K562 (cell line): ENCODE results near the gene LRRFIP2. TPM values are rescaled to one million over a fixed set of nuclear protein-coding genes. Genes with fewer than 3 reads are reported as not detected.
A peak's percentile ranks its signal among the peaks of the same experiment; 100 is the strongest.

Experiments used
- ATAC-seq: fragments of 200-7000 bp; cut with Tn5 transposase; 3 replicates; pipeline ENCODE4 v1.9.1; 2020; ENCODE audit warnings: moderate library complexity
- BruUV-seq: library from RNA; stranded (reverse); fragments of 400-500 nt; replicated peaks from 2 replicates; lab custom pipeline; 2021; lab: Mats Ljungman, UMichigan
- CTCF ChIA-PET: fragments of 300-600 bp; formaldehyde crosslinking; extraction: SDS; loops from one replicate; lab custom pipeline; 2021; ENCODE audit warnings: low intra/inter-chr PET ratio; lab: Yijun Ruan, JAX
- POLR2A ChIA-PET: fragments of 300-600, 350-650 bp; sonication (Branson Sonifier 250); formaldehyde crosslinking; extraction: SDS; loops from one replicate; lab custom pipeline; 2021; ENCODE audit warnings: antibody characterized with exemption, inconsistent platforms; lab: Yijun Ruan, JAX
- DNase-seq, 4 experiments: peaks; one replicate each; pipeline versions ENCODE4 v3.0.0 to v3.0.0-alpha.2; 2011 to 2018; ENCODE audit warnings: low spot score in 3 of 4, mixed read lengths in 3 of 4; ENCODE audit errors: extremely low read depth in 1 of 4
- FAIRE-seq: peaks from 2 replicates; lab custom pipeline; 2011; peaks lifted over from hg19 to GRCh38; lab: Jason Lieb, UNC
- H2AFZ ChIP-seq: 2 replicates; pipeline ENCODE4 v1.6.0; 2011; ENCODE audit warnings: low read depth, low read length, control low read depth, inconsistent platforms
- H3K27ac ChIP-seq: fragments of 200-600 bp; 3 replicates; pipeline ENCODE4 v1.8.0; 2011; ENCODE audit warnings: low read depth, mild to moderate bottlenecking, control low read depth, inconsistent platforms, low read length, moderate library complexity, mixed read lengths; ENCODE audit errors: extremely low read depth
- H3K27me3 ChIP-seq, 2 experiments: fragments of 300-600 bp in 1 of 2; 2 replicates in 1 of 2; 3 replicates in 1 of 2; pipeline versions ENCODE4 v1.6.0 to v1.8.0; 2011; ENCODE audit warnings: inconsistent platforms in 2 of 2, low read length in 2 of 2, mild to moderate bottlenecking in 1 of 2, mixed read lengths in 1 of 2, moderate library complexity in 1 of 2; ENCODE audit not compliant: control insufficient read depth in 2 of 2, insufficient read depth in 2 of 2
- H3K36me3 ChIP-seq: fragments of 300-600 bp; 3 replicates; pipeline ENCODE4 v1.8.0; 2011; ENCODE audit warnings: mild to moderate bottlenecking, low read length, inconsistent platforms; ENCODE audit not compliant: control insufficient read depth, insufficient read depth
- H3K4me1 ChIP-seq, 2 experiments: fragments of 200-600 bp in 1 of 2; replicated peaks in 1 of 2; 2 replicates in 1 of 2; 3 replicates in 1 of 2; pipeline versions ENCODE4 v1.5.1 to v1.8.0; 2011; ENCODE audit warnings: inconsistent platforms in 2 of 2, low read length in 2 of 2, mild to moderate bottlenecking in 1 of 2, mixed read lengths in 1 of 2, moderate library complexity in 1 of 2; ENCODE audit not compliant: control insufficient read depth in 2 of 2, insufficient read depth in 2 of 2
- H3K4me2 ChIP-seq: 2 replicates; pipeline ENCODE4 v1.6.1; 2011; ENCODE audit warnings: low read length, control low read depth, inconsistent platforms, mixed read lengths; ENCODE audit not compliant: insufficient read depth
- H3K4me3 ChIP-seq: fragments of 200-600 bp; sonication (generic), shearing (Covaris generic); 2 replicates; pipeline ENCODE4 v1.5.1; 2016; ENCODE audit warnings: control low read depth, inconsistent platforms
- H3K79me2 ChIP-seq: fragments of 200-600 bp; 3 replicates; pipeline ENCODE4 v1.8.0; 2011; ENCODE audit warnings: low read length, inconsistent platforms; ENCODE audit not compliant: control insufficient read depth, insufficient read depth
- H3K9ac ChIP-seq, 2 experiments: 2 replicates each; pipeline versions ENCODE4 v1.6.0 to v1.6.1; 2011; ENCODE audit warnings: low read depth in 2 of 2, low read length in 2 of 2, control low read depth in 1 of 2, inconsistent platforms in 1 of 2, mild to moderate bottlenecking in 1 of 2, mixed read lengths in 1 of 2; ENCODE audit not compliant: insufficient read depth in 1 of 2
- H3K9me1 ChIP-seq: one replicate; pipeline ENCODE4 v1.6.0; 2011; ENCODE audit warnings: inconsistent platforms, mild to moderate bottlenecking, low read length, moderate library complexity; ENCODE audit not compliant: control insufficient read depth, insufficient read depth
- H3K9me3 ChIP-seq: replicated peaks from 2 replicates; pipeline ENCODE4 v1.5.1; 2011; ENCODE audit warnings: low read depth, low read length, inconsistent platforms; ENCODE audit not compliant: control insufficient read depth, insufficient read depth
- H4K20me1 ChIP-seq: replicated peaks from 2 replicates; pipeline ENCODE4 v1.6.1; 2011; ENCODE audit warnings: low read length, inconsistent platforms, mixed read lengths; ENCODE audit not compliant: control insufficient read depth, insufficient read depth
- C11orf30 ChIP-seq: fragments of 450-650 bp; IDR thresholded peaks from 2 replicates; pipeline ENCODE4 v1.6.1; 2016; ENCODE audit warnings: low read depth, mild to moderate bottlenecking
- FOS ChIP-seq: IDR thresholded peaks from 3 replicates; pipeline ENCODE4 v1.6.1; 2011; ENCODE audit not compliant: insufficient read length; ENCODE audit errors: extremely low read depth
- MAFF ChIP-seq: IDR thresholded peaks from 2 replicates; pipeline ENCODE4 v1.6.1; 2012; ENCODE audit warnings: low read length, improper control_type of control experiment
- PHF8 ChIP-seq: fragments of 200-600 bp; sonication (generic); IDR thresholded peaks from 2 replicates; pipeline ENCODE4 v1.6.1; 2012; ENCODE audit warnings: mixed run types, mild to moderate bottlenecking, inconsistent platforms, low read length, moderate library complexity, borderline replicate concordance
- ZNF197 ChIP-seq: fragments of 200-800 bp; sonication (Bioruptor generic); IDR thresholded peaks from 2 replicates; pipeline ENCODE4 v1.6.1; 2016; ENCODE audit warnings: low read depth, missing genetic modification characterization, missing compliant biosample characterization
- ZNF224 ChIP-seq: sonication (generic); formaldehyde crosslinking; IDR thresholded peaks from 2 replicates; pipeline ENCODE4 v1.8.0; 2022; ENCODE audit warnings: mild to moderate bottlenecking, missing genetic modification reagents
- ZNF316 ChIP-seq: fragments of 450-650 bp; IDR thresholded peaks from 2 replicates; pipeline ENCODE4 v1.6.1; 2016
- WGBS: fragments of 100-300 bp; shearing (Covaris generic); methylation state at CpG from one replicate; pipeline ENCODE4 v1.1.6; 2016; ENCODE audit warnings: low coverage, mixed read lengths; ENCODE audit not compliant: insufficient coverage; ENCODE audit errors: missing lambda C conversion rate; 5-methylcytosine and 5-hydroxymethylcytosine counted together
- in situ Hi-C: fragments of 300-500 bp; cut with MboI; formaldehyde crosslinking; loops from 4 replicates; pipeline ENCODE4 v1.15.0; 2018; ENCODE audit warnings: inconsistent platforms, mixed read lengths
- intact Hi-C: fragments of 100-400 bp; cut with micrococcal nuclease; formaldehyde crosslinking; loops from 2 replicates; pipeline ENCODE4 v1.14.2; 2022
- polyA plus RNA-seq, 8 experiments: library from polyadenylated mRNA; depleted of rRNA in 4 of 8; stranded (reverse) in 5 of 8; unstranded in 3 of 8; fragments of >200 nt; fragmentation: Nextera tagmentation in 2 of 8; fragmentation: Illumina TruSeq in 1 of 8; extraction: Ambion mirVana in 2 of 8; extraction: Trizol in 1 of 8; gene quantifications; 2 replicates each; pipeline versions ENCODE4 v1.2.1 to v1.2.3, GENCODE V29; 2011 to 2014; ENCODE audit warnings: inconsistent platforms in 1 of 8, missing spikeins in 1 of 8
- total RNA-seq, 7 experiments: library from RNA; depleted of rRNA in 6 of 7; stranded (reverse); fragments of >200 nt in 6 of 7; fragmentation: Illumina TruSeq in 2 of 7; extraction: Trizol in 2 of 7; gene quantifications; 2 replicates each; pipeline versions ENCODE4 v1.2.1 to v1.2.3, GENCODE V29; 2011 to 2021; ENCODE audit warnings: low replicate concordance in 1 of 7
- TF ChIP-seq, protein P1 (sequence below): fragments of 250-450 bp; sonication (Bioruptor Pico); IDR thresholded peaks from 2 replicates; pipeline ENCODE4 v1.5.0; 2020; ENCODE audit warnings: mild to moderate bottlenecking, borderline replicate concordance

Gene LRRFIP2
- total and polyA plus RNA-seq, 9 of the 15 experiments (the other 6 are each of a cell fraction or from before 2014, with no cell fraction given): 9.9 to 53.9 (median 42.7) TPM

DNA sequence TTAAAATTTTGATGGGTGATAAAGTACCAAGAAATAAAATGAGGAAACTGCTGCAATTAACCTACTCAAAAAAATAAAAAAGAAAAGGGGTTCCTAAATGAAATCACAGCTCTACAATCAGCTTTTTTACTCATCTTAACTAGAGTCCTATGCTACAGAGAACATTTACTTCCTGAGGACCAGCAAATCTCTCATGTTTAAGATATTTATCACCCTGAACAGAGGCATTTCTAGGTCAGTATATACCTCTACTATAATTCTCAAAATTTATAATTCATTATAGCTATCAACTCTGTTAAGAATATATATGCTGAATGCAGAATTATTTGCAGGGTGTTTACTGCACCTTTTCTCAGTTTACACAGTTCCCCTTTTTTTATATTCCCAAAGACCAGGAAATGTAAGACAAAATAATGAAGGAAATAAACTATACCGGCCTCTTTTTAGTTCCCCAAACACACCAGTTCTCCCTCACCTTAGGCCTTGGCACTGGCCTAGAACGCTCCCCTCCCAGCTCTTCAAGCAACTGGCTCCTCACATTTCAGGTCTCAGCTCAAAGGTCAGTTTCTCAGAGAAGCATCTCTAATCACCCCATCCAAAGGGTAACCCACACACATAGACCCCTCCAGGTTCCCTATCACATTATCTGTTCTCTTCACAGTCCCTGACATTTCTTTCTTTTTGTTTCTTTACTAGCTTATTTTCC is 71.1 kb downstream of the LRRFIP2 start:
- WGBS: 73% methylated on average over 2 of the region's 2 CpGs
- Histone ChIP-seq H3K36me3 (no peaks in the 10 kb centered on the region), H3K4me2 (no peak overlapping the region), H3K79me2 (no peaks in the 10 kb centered on the region), H4K20me1 (no peaks in the 10 kb centered on the region), H3K27me3 (no peaks in the 10 kb centered on the region), H3K4me1 (no peaks in the 10 kb centered on the region), H3K9me3 (no peaks in the 10 kb centered on the region), H3K4me3 (no peak overlapping the region), H3K9ac (no peak overlapping the region), H3K9me1 (no peaks in the 10 kb centered on the region), H2AFZ (no peak overlapping the region), H3K27ac (no peak overlapping the region)
- DNase-seq: no peak
- POLR2A ChIA-PET: interaction anchor here (0.6 to 1.0 kb wide), 4 partner anchors 10 to 183 kb away, joined by 3 to 7 read pairs (median 5); no protein-coding TSS in a partner anchor
- peak; percentile 24; the same call in 1 of the 3 replicates for ATAC-seq
- no TSS peak for BruUV-seq
- intact Hi-C loops (no loop called here), in situ Hi-C loops (no loop called here)
- CTCF ChIA-PET: no interaction called here
- no peak for FAIRE-seq
- TF ChIP-seq ZNF197 (CRISPR knock-in tag) (no peak), FOS (no peak), PHF8 (no peak)

DNA sequence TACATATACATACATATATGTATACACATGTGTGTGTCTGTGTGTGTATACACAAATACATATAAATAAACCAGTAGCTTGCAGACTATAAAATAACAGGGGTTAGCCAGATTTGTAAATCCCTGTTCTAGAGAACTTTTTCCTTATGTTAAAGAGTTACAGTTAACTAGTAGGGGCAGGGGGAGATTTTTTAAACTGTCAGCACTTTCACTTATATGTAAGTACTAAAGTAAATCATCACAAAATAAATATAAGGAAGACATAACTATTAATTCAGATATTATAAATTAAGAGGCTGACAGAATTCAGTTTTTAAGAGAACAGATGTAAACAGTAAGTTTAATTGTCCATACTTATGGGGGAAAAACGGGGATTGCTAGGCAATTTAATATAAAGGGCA is 74.0 kb downstream of the LRRFIP2 start:
- FAIRE-seq: no peak
- TF ChIP-seq ZNF316: peak; percentile 70
- TF ChIP-seq, protein P1, sequence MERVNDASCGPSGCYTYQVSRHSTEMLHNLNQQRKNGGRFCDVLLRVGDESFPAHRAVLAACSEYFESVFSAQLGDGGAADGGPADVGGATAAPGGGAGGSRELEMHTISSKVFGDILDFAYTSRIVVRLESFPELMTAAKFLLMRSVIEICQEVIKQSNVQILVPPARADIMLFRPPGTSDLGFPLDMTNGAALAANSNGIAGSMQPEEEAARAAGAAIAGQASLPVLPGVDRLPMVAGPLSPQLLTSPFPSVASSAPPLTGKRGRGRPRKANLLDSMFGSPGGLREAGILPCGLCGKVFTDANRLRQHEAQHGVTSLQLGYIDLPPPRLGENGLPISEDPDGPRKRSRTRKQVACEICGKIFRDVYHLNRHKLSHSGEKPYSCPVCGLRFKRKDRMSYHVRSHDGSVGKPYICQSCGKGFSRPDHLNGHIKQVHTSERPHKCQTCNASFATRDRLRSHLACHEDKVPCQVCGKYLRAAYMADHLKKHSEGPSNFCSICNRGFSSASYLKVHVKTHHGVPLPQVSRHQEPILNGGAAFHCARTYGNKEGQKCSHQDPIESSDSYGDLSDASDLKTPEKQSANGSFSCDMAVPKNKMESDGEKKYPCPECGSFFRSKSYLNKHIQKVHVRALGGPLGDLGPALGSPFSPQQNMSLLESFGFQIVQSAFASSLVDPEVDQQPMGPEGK: no peak
- peak; percentile 46; the same call in 1 of the 2 replicates for TF ChIP-seq C11orf30
- peak; percentile 33; the same call in 1 of the 2 replicates for TF ChIP-seq MAFF
- TF ChIP-seq ZNF224: no peak
- TF ChIP-seq, all 486 proteins: peak for 3
- no TSS peak for BruUV-seq
- DNase-seq (no peak), ATAC-seq (no peak)
- Histone ChIP-seq H3K27ac (no peak overlapping the region), H3K27me3 (no peaks in the 10 kb centered on the region), H4K20me1 (no peaks in the 10 kb centered on the region), H3K4me2 (no peak overlapping the region), H3K9me3 (no peaks in the 10 kb centered on the region), H3K9ac (no peak overlapping the region), H3K79me2 (no peaks in the 10 kb centered on the region), H3K36me3 (peaks cover 4% of the 10 kb centered on the region; the same call in 1 of the 3 replicates), H3K4me1 (no peaks in the 10 kb centered on the region), H3K9me1 (no peaks in the 10 kb centered on the region), H3K4me3 (no peak overlapping the region), H2AFZ (no peak overlapping the region)
- WGBS: 13% methylated on average over 1 of the region's 1 CpG
- in situ Hi-C loops (no loop called here), intact Hi-C loops (no loop called here)
- ChIA-PET CTCF (no interaction called here), POLR2A (interaction anchor here (1.0 kb wide), 1 partner anchor 11 kb away, joined by 3 read pairs; no protein-coding TSS in a partner anchor)
